HepG2 (cell line): ENCODE results near the gene IZUMO2. TPM values are rescaled to one million over a fixed set of nuclear protein-coding genes. Genes with fewer than 3 reads are reported as not detected.

Source experiments
- HNRNPL ChIP-seq: fragments of 200-400 bp; formaldehyde crosslinking; IDR thresholded peaks from 2 replicates; pipeline ENCODE4 v1.6.1; 2017; ENCODE audit warnings: mild to moderate bottlenecking, low read depth, low read length
- JUNB ChIP-seq: sonication (generic); formaldehyde crosslinking; IDR thresholded peaks from 2 replicates; pipeline ENCODE4 v1.8.0; 2022; ENCODE audit warnings: missing genetic modification reagents, mild to moderate bottlenecking, borderline replicate concordance
- KDM5B ChIP-seq: sonication (generic); formaldehyde crosslinking; IDR thresholded peaks from 2 replicates; pipeline ENCODE4 v1.4.0; 2020; ENCODE audit warnings: missing genetic modification reagents, mild to moderate bottlenecking, borderline replicate concordance
- KLF9 ChIP-seq: IDR thresholded peaks from 2 replicates; pipeline ENCODE4 v1.6.1; 2016; ENCODE audit warnings: low read depth
- MEIS1 ChIP-seq: sonication (generic); formaldehyde crosslinking; IDR thresholded peaks from 2 replicates; pipeline ENCODE4 v1.9.0; 2021; ENCODE audit warnings: mild to moderate bottlenecking, missing genetic modification reagents, moderate library complexity, borderline replicate concordance
- NFIC ChIP-seq: IDR thresholded peaks from 2 replicates; pipeline ENCODE4 v1.6.1; 2012; ENCODE audit warnings: mild to moderate bottlenecking, low read length, inconsistent platforms
- PHF8 ChIP-seq: sonication (generic); formaldehyde crosslinking; IDR thresholded peaks from 2 replicates; pipeline ENCODE4 v1.5.0; 2020; ENCODE audit warnings: missing genetic modification reagents
- PRPF4 ChIP-seq: fragments of 200-400 bp; formaldehyde crosslinking; IDR thresholded peaks from 2 replicates; pipeline ENCODE4 v1.6.1; 2016; ENCODE audit warnings: low read length, low read depth; ENCODE audit not compliant: poor library complexity, severe bottlenecking
- RFXANK ChIP-seq: IDR thresholded peaks from 2 replicates; pipeline ENCODE4 v1.6.1; 2016
- TMF1 ChIP-seq: sonication (generic); formaldehyde crosslinking; IDR thresholded peaks from 2 replicates; pipeline ENCODE4 v1.8.1; 2022; ENCODE audit warnings: low read depth, missing genetic modification reagents
- ZKSCAN5 ChIP-seq: sonication (generic); formaldehyde crosslinking; IDR thresholded peaks from 2 replicates; pipeline ENCODE4 v1.5.1; 2020; ENCODE audit warnings: mild to moderate bottlenecking, missing genetic modification reagents
- ZNF382 ChIP-seq: sonication (generic); formaldehyde crosslinking; IDR thresholded peaks from 2 replicates; pipeline ENCODE4 v1.5.0; 2020; ENCODE audit warnings: missing genetic modification reagents, mild to moderate bottlenecking, borderline replicate concordance
- ZNF383 ChIP-seq: sonication (generic); formaldehyde crosslinking; IDR thresholded peaks from 2 replicates; pipeline ENCODE4 v1.4.0; 2020; ENCODE audit warnings: missing genetic modification reagents, mild to moderate bottlenecking, borderline replicate concordance
- ZNF496 ChIP-seq: sonication (generic); formaldehyde crosslinking; IDR thresholded peaks from 2 replicates; pipeline ENCODE4 v1.8.1; 2023; ENCODE audit warnings: mild to moderate bottlenecking, moderate library complexity, missing genetic modification reagents; ENCODE audit not compliant: insufficient replicate concordance
- ZNF577 ChIP-seq: sonication (generic); formaldehyde crosslinking; IDR thresholded peaks from 2 replicates; pipeline ENCODE4 v1.4.0; 2020; ENCODE audit warnings: mild to moderate bottlenecking, low read depth, missing genetic modification reagents, borderline replicate concordance
- ZSCAN12 ChIP-seq: sonication (generic); formaldehyde crosslinking; IDR thresholded peaks from 2 replicates; pipeline ENCODE4 v1.9.0; 2021; ENCODE audit warnings: mild to moderate bottlenecking, missing genetic modification reagents
- polyA plus RNA-seq, 8 experiments: library from polyadenylated mRNA; depleted of rRNA in 3 of 8; stranded (reverse) in 7 of 8; unstranded in 1 of 8; fragments of >200 nt; fragmentation: Illumina TruSeq in 4 of 8; extraction: Trizol in 4 of 8; gene quantifications; 2 replicates each; pipeline versions ENCODE4 v1.2.1 to v1.2.3, GENCODE V29; 2011 to 2016; ENCODE audit warnings: low read depth in 4 of 8, missing spikeins in 1 of 8, mixed read lengths in 1 of 8; ENCODE audit not compliant: insufficient read depth in 1 of 8
- total RNA-seq, 5 experiments: library from RNA; depleted of rRNA; stranded (reverse); fragments of >200 nt; fragmentation: Illumina TruSeq; extraction: Trizol; gene quantifications; 2 replicates each; pipeline ENCODE4 v1.2.3, GENCODE V29; 2016; ENCODE audit warnings: low read depth in 1 of 5
- TF ChIP-seq, protein P1 (sequence below): sonication (generic); formaldehyde crosslinking; IDR thresholded peaks from 2 replicates; pipeline ENCODE4 v1.5.0; 2020; ENCODE audit warnings: missing genetic modification reagents, mild to moderate bottlenecking, borderline replicate concordance
- TF ChIP-seq, protein P2 (sequence below): fragments of 450-650 bp; IDR thresholded peaks from 2 replicates; pipeline ENCODE4 v1.6.1; 2017
- TF ChIP-seq, protein P3 (sequence below), 2 experiments: sonication (generic) in 1 of 2; formaldehyde crosslinking in 1 of 2; IDR thresholded peaks; 2 replicates each; pipeline versions ENCODE4 v1.6.1 to v1.9.0; 2014 to 2022; ENCODE audit warnings: antibody characterized with exemption in 1 of 2, borderline replicate concordance in 1 of 2, inconsistent platforms in 1 of 2, low read depth in 1 of 2, missing genetic modification reagents in 1 of 2
- TF ChIP-seq, protein P4 (sequence below): sonication (generic); formaldehyde crosslinking; IDR thresholded peaks from 2 replicates; pipeline ENCODE4 v1.8.0; 2022; ENCODE audit warnings: mild to moderate bottlenecking, missing genetic modification reagents, moderate library complexity

The IZUMO2 gene
- total and polyA plus RNA-seq, 2 of the 13 experiments (the other 11 are each of a cell fraction or from before 2014, with no cell fraction given): not detected

DNA sequence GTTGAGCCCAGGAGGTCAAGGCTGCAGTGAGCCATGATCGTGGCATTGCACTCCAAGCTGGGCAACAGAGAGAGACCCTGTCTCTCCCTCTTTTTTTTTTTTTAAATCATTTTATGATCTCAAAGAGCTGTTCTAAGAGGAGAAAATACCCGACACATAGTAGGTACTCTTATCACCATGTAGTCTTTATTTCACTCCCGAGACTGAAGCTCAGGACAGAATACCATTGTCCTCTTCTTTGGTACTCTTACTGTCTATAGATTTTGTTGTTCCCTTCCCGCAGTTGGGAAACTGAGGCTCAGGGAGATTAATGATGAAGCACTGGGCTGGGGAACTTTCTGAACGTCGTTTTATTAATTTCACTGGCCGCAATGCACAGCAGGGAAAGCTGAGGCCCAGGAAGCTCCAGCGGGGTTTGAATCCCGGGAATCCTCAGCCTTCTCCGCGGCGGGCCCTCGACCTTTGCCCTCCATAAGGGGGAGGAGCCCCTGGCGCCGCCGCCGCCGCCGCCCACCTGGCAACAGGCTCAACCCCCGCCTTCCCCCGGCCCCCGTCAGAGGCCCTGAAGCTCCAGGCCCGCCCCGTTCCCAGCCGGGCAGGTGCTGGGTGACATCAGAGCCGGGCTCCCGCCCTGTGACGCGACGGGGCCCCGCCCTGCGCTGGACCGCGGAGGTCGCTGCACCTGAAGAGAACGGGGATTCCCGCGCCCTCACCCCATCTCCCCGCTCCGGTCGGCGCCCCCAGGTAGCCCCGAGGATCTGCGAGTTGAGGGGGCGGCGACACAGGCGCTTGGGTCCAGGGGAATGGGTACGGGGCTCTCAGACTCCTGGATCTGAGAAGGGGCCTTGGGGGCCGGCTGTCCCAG, 42.0 kb upstream of the IZUMO2 start (continued):
- no peak for TF ChIP-seq PHF8 (CRISPR knock-in tag)
- no peak for TF ChIP-seq ZSCAN12 (CRISPR knock-in tag)
- TF ChIP-seq, protein P1, sequence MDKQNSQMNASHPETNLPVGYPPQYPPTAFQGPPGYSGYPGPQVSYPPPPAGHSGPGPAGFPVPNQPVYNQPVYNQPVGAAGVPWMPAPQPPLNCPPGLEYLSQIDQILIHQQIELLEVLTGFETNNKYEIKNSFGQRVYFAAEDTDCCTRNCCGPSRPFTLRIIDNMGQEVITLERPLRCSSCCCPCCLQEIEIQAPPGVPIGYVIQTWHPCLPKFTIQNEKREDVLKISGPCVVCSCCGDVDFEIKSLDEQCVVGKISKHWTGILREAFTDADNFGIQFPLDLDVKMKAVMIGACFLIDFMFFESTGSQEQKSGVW (CRISPR knock-in tag): no peak
- TF ChIP-seq ZKSCAN5 (CRISPR knock-in tag): no peak
- TF ChIP-seq, protein P2, sequence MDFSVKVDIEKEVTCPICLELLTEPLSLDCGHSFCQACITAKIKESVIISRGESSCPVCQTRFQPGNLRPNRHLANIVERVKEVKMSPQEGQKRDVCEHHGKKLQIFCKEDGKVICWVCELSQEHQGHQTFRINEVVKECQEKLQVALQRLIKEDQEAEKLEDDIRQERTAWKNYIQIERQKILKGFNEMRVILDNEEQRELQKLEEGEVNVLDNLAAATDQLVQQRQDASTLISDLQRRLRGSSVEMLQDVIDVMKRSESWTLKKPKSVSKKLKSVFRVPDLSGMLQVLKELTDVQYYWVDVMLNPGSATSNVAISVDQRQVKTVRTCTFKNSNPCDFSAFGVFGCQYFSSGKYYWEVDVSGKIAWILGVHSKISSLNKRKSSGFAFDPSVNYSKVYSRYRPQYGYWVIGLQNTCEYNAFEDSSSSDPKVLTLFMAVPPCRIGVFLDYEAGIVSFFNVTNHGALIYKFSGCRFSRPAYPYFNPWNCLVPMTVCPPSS: no peak
- TF ChIP-seq, protein P3, sequence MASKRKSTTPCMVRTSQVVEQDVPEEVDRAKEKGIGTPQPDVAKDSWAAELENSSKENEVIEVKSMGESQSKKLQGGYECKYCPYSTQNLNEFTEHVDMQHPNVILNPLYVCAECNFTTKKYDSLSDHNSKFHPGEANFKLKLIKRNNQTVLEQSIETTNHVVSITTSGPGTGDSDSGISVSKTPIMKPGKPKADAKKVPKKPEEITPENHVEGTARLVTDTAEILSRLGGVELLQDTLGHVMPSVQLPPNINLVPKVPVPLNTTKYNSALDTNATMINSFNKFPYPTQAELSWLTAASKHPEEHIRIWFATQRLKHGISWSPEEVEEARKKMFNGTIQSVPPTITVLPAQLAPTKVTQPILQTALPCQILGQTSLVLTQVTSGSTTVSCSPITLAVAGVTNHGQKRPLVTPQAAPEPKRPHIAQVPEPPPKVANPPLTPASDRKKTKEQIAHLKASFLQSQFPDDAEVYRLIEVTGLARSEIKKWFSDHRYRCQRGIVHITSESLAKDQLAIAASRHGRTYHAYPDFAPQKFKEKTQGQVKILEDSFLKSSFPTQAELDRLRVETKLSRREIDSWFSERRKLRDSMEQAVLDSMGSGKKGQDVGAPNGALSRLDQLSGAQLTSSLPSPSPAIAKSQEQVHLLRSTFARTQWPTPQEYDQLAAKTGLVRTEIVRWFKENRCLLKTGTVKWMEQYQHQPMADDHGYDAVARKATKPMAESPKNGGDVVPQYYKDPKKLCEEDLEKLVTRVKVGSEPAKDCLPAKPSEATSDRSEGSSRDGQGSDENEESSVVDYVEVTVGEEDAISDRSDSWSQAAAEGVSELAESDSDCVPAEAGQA (IDR thresholded peaks at IDR 0.05; ENCODE audit: low read depth): no peak
- TF ChIP-seq, protein P3 (CRISPR knock-in tag; IDR thresholded peaks at IDR 0.05; ENCODE audit: borderline replicate concordance): no peak
- no peak for TF ChIP-seq MEIS1 (CRISPR knock-in tag)
- no peak for TF ChIP-seq HNRNPL
- no peak for TF ChIP-seq TMF1 (CRISPR knock-in tag)
- TF ChIP-seq ZNF383 (CRISPR knock-in tag): no peak
- TF ChIP-seq KLF9: no peak
- no peak for TF ChIP-seq PRPF4
- no peak for TF ChIP-seq RFXANK (CRISPR knock-in tag)
- TF ChIP-seq ZNF496: no peak
- TF ChIP-seq NFIC: no peak
- TF ChIP-seq JUNB (CRISPR knock-in tag): no peak
- no peak for TF ChIP-seq ZNF577
- TF ChIP-seq, protein P4, sequence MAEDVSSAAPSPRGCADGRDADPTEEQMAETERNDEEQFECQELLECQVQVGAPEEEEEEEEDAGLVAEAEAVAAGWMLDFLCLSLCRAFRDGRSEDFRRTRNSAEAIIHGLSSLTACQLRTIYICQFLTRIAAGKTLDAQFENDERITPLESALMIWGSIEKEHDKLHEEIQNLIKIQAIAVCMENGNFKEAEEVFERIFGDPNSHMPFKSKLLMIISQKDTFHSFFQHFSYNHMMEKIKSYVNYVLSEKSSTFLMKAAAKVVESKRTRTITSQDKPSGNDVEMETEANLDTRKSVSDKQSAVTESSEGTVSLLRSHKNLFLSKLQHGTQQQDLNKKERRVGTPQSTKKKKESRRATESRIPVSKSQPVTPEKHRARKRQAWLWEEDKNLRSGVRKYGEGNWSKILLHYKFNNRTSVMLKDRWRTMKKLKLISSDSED: no peak
- no peak for TF ChIP-seq KDM5B
- no peak for TF ChIP-seq ZNF382 (CRISPR knock-in tag)
